WTC11 (cell line): ENCODE measurements around the gene SESN2. TPM values are rescaled to one million over a fixed set of nuclear protein-coding genes. Genes with fewer than 3 reads are reported as not detected.

Experiments
- ATAC-seq: fragments of 200-7000 bp; cut with Tn5 transposase; 2 replicates; pipeline ENCODE4 v1.10.0; 2021; ENCODE audit warnings: mild to moderate bottlenecking, moderate library complexity
- CTCF ChIA-PET: fragments of 300-600 bp; sonication (Branson Sonifier 250); formaldehyde crosslinking; loops from one replicate; lab custom pipeline; 2021; ENCODE audit warnings: antibody characterized with exemption; lab: Charles Lee
- POLR2A ChIA-PET: fragments of 350-600 bp; sonication (Branson Sonifier 250); formaldehyde crosslinking; loops from one replicate; lab custom pipeline; 2021; ENCODE audit warnings: antibody characterized with exemption; lab: Charles Lee
- DNase-seq: peaks from one replicate; pipeline ENCODE4 v3.0.0; 2021; ENCODE audit warnings: low spot score
- H3K27ac Mint-ChIP-seq: 2 replicates; pipeline ENCODE4 v1.8.0; 2021; ENCODE audit warnings: mixed read lengths
- H3K27me3 Mint-ChIP-seq: 2 replicates; pipeline ENCODE4 v1.8.0; 2021; ENCODE audit warnings: low read depth, mild to moderate bottlenecking, moderate library complexity, mixed read lengths
- H3K36me3 Mint-ChIP-seq: 2 replicates; pipeline ENCODE4 v1.8.0; 2021; ENCODE audit warnings: mixed read lengths
- H3K4me1 Mint-ChIP-seq: 2 replicates; pipeline ENCODE4 v1.8.0; 2022; ENCODE audit warnings: mixed read lengths
- H3K4me3 Mint-ChIP-seq: 2 replicates; pipeline ENCODE4 v1.8.0; 2021; ENCODE audit warnings: mild to moderate bottlenecking, moderate library complexity, mixed read lengths
- H3K9me3 Mint-ChIP-seq: 2 replicates; pipeline ENCODE4 v1.8.0; 2021; ENCODE audit warnings: mixed read lengths
- CREB1 ChIP-seq: sonication (generic); formaldehyde crosslinking; IDR thresholded peaks from 2 replicates; pipeline ENCODE4 v1.8.0; 2023; ENCODE audit warnings: mild to moderate bottlenecking, missing genetic modification reagents
- ESRRA ChIP-seq: sonication (generic); formaldehyde crosslinking; IDR thresholded peaks from 2 replicates; pipeline ENCODE4 v1.8.1; 2022; ENCODE audit warnings: mild to moderate bottlenecking, missing genetic modification reagents, borderline replicate concordance
- FOXP4 ChIP-seq: sonication (generic); formaldehyde crosslinking; IDR thresholded peaks from 2 replicates; pipeline ENCODE4 v1.8.0; 2022; ENCODE audit warnings: mild to moderate bottlenecking, missing genetic modification reagents
- GABPB1 ChIP-seq: sonication (generic); formaldehyde crosslinking; IDR thresholded peaks from 2 replicates; pipeline ENCODE4 v1.8.1; 2023; ENCODE audit warnings: mild to moderate bottlenecking, missing genetic modification reagents
- MLX ChIP-seq: sonication (generic); formaldehyde crosslinking; IDR thresholded peaks from 2 replicates; pipeline ENCODE4 v1.8.1; 2023; ENCODE audit warnings: mild to moderate bottlenecking, missing genetic modification reagents, moderate library complexity
- MYBL2 ChIP-seq: sonication (generic); formaldehyde crosslinking; IDR thresholded peaks from 2 replicates; pipeline ENCODE4 v1.8.1; 2023; ENCODE audit warnings: mild to moderate bottlenecking, moderate library complexity, missing genetic modification reagents
- NFATC4 ChIP-seq: fragments of 250-450 bp; sonication (Bioruptor Pico); IDR thresholded peaks from 2 replicates; pipeline ENCODE4 v1.9.0; 2021; ENCODE audit warnings: mild to moderate bottlenecking
- STAT6 ChIP-seq: sonication (generic); formaldehyde crosslinking; conservative IDR thresholded peaks from 2 replicates; pipeline ENCODE4 v1.8.1; 2023; ENCODE audit warnings: mild to moderate bottlenecking, low read depth, missing genetic modification reagents, moderate library complexity
- TCF7 ChIP-seq: sonication (generic); formaldehyde crosslinking; IDR thresholded peaks from 2 replicates; pipeline ENCODE4 v1.8.0; 2022; ENCODE audit warnings: mild to moderate bottlenecking, low read depth, missing genetic modification reagents, moderate library complexity
- ZNF121 ChIP-seq: sonication (generic); formaldehyde crosslinking; IDR thresholded peaks from 2 replicates; pipeline ENCODE4 v1.8.0; 2023; ENCODE audit warnings: missing genetic modification reagents
- ZNF416 ChIP-seq: fragments of 250-450 bp; sonication (Bioruptor Pico); IDR thresholded peaks from 2 replicates; pipeline ENCODE4 v1.9.0; 2021; ENCODE audit warnings: mild to moderate bottlenecking, inconsistent platforms
- ZNF425 ChIP-seq: fragments of 250-450 bp; sonication (Bioruptor Pico); conservative IDR thresholded peaks from 2 replicates; pipeline ENCODE4 v1.9.0; 2021; ENCODE audit warnings: mild to moderate bottlenecking
- total RNA-seq: library from RNA; stranded (reverse); gene quantifications from 3 replicates; pipeline ENCODE4 v1.2.3, GENCODE V29; 2021

The SESN2 gene
- total RNA-seq, 1 experiment from 2014 or later = 38.1 TPM

GRCh38 chr1:28278763-28279162 is 19.4 kb downstream of the SESN2 start:
- POLR2A ChIA-PET = interaction anchor here (1.3 kb wide), 1 partner anchor 12 kb away, joined by 3 read pairs; no protein-coding TSS in a partner anchor
- H3K27me3 Mint-ChIP-seq = no peaks in the 10 kb centered on the region

GRCh38 chr1:28279721-28280120 is 20.4 kb downstream of the SESN2 start:
- ATAC-seq (no peak), DNase-seq (no peak)
- Mint-ChIP-seq H3K9me3 (no peaks in the 10 kb centered on the region), H3K27ac (no peak overlapping the region), H3K4me3 (no peak overlapping the region), H3K36me3 (peaks cover 50% of the 10 kb centered on the region), H3K4me1 (no peaks in the 10 kb centered on the region), H3K27me3 (no peaks in the 10 kb centered on the region)
- CTCF ChIA-PET = interaction anchor here (1.0 to 2.3 kb wide), 2 partner anchors 31 kb away, joined by 4 to 7 read pairs; no protein-coding TSS in a partner anchor
- POLR2A ChIA-PET = no interaction called here
- TF ChIP-seq ZNF121 (CRISPR knock-in tag) = 0 out of 2 replicates have a peak, but pooled peaks have one; percentile 21
- TF ChIP-seq GABPB1 (CRISPR knock-in tag) = no peak

More at GRCh38 chr1:28278763-28279162, 19.4 kb downstream of the SESN2 start:
- no peak overlapping the region for H3K4me3 Mint-ChIP-seq
- H3K4me1 Mint-ChIP-seq = no peaks in the 10 kb centered on the region
- DNase-seq (no peak), ATAC-seq (no peak)
- CTCF ChIA-PET = interaction anchor here (2.3 kb wide), 1 partner anchor 30 kb away, joined by 7 read pairs; no protein-coding TSS in a partner anchor
- TF ChIP-seq CREB1 (CRISPR knock-in tag) = no peak
- TF ChIP-seq ZNF416 (CRISPR knock-in tag) = no peak
- no peak for TF ChIP-seq FOXP4 (CRISPR knock-in tag)
- no peak for TF ChIP-seq NFATC4
- TF ChIP-seq STAT6 (CRISPR knock-in tag) = no peak
- no peak for TF ChIP-seq ZNF121 (CRISPR knock-in tag)
- TF ChIP-seq MYBL2 (CRISPR knock-in tag) = no peak
- TF ChIP-seq ZNF425 = no peak
- TF ChIP-seq ESRRA = no peak
- TF ChIP-seq MLX = no peak
- no peak overlapping the region for H3K27ac Mint-ChIP-seq
- no peaks in the 10 kb centered on the region for H3K9me3 Mint-ChIP-seq
- peaks cover 60% of the 10 kb centered on the region for H3K36me3 Mint-ChIP-seq

- TF ChIP-seq ZNF416 (CRISPR knock-in tag) (no peak), TCF7 (0 out of 2 replicates have a peak, but pooled peaks have one; percentile 53)
- TF ChIP-seq, all 79 proteins: peak for 1
- ATAC-seq (no peak), DNase-seq (no peak)
- Mint-ChIP-seq H3K4me3 (no peak overlapping the region), H3K36me3 (peaks cover 42% of the 10 kb centered on the region), H3K9me3 (no peaks in the 10 kb centered on the region), H3K4me1 (no peaks in the 10 kb centered on the region), H3K27ac (no peak overlapping the region), H3K27me3 (no peaks in the 10 kb centered on the region)
- CTCF ChIA-PET = interaction anchor here (1.0 kb wide), 1 partner anchor 32 kb away, joined by 4 read pairs; no protein-coding TSS in a partner anchor
- POLR2A ChIA-PET = interaction anchor here (1.4 kb wide), 1 partner anchor 16 kb away, joined by 4 read pairs; no protein-coding TSS in a partner anchor
Measured at GRCh38 chr1:28280501-28280900, 21.2 kb downstream of the SESN2 start.
